ENCODE measurements around the gene TCEA3.
"Not testable (repeated sequence)": the region's sequence is repeated elsewhere in the genome, so short reads cannot be mapped to it uniquely, and the experiment has no call there.

TCEA3 gene

DNA sequence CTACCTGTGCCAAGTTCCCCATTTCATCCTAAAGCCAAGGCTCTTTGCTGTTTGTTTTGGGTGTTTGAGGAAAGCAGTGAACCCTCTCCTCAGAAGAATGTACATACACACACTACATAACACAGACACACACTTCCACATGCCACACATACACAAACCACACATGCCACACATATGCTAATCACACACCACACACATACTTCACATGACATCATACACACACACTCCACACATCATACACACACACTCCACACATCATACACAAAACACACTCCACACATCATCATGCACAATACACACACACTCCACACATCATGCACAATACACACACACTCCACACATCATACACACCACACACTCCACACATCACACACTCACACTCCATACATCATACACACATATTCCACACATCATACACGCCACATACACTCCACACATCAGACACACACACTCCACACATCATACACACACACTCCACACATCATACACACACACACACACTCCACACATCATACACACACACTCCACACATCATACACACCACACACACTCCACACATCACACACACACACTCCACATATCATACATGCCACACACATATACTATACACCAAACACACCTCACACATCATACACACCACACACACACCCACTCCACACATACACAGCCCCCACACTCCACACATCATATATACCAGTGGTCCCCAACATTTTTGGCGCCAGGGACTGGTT, 32.3 kb downstream of the TCEA3 start:
- DNase-seq (ENCODE audit: low read depth, low spot score) = no peak

DNA sequence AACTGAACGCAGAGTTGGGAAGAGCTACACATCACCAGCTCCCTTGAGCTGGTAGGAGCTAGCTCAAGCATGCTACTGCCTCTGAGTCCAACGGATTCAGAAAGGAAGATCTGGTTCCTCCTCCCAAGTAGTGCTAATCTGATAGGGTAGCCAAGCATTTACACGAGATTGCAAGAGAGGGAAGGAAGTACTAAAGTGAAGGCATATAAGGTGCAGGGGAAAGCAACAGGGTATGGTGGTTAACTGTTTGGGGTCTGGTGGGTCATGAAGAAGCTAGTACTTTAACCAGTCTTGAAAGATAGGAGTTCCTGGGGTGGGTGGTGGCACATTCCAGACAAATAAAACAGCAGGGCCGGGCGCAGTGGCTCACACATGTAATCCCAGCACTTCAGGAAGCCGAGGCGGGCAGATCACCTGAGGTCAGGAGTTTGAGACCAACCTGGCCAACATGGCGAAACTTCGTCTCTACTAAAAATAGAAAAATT, 34.7 kb downstream of the TCEA3 start:
- no peak for DNase-seq (ENCODE audit: low read depth, low spot score)

DNA sequence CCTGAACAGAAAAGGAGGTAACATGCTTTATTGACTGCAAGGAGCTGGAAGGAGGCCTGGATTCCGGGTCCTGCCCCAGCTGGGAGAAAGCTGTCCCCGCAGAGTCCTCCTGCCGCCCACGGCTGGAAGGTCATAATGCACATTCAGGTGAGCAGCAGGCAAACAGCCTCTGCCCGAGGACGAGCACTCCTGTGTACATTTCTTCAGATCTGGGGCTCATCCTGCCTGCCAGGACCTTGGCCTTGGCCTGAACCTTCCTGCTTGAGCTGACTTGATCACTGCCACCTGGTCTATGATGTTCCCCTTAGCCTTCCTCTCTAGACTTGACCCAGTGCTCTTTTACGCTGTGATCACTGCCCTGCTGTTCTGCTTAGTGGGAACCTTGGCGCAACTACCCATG, 37.1 kb downstream of the TCEA3 start:
- no peak for DNase-seq (ENCODE audit: low read depth, low spot score)

- DNase-seq (ENCODE audit: low read depth, low spot score) = no peak
Measured at GRCh38 chr1:23385119-23385621, 39.4 kb downstream of the TCEA3 start.

DNA sequence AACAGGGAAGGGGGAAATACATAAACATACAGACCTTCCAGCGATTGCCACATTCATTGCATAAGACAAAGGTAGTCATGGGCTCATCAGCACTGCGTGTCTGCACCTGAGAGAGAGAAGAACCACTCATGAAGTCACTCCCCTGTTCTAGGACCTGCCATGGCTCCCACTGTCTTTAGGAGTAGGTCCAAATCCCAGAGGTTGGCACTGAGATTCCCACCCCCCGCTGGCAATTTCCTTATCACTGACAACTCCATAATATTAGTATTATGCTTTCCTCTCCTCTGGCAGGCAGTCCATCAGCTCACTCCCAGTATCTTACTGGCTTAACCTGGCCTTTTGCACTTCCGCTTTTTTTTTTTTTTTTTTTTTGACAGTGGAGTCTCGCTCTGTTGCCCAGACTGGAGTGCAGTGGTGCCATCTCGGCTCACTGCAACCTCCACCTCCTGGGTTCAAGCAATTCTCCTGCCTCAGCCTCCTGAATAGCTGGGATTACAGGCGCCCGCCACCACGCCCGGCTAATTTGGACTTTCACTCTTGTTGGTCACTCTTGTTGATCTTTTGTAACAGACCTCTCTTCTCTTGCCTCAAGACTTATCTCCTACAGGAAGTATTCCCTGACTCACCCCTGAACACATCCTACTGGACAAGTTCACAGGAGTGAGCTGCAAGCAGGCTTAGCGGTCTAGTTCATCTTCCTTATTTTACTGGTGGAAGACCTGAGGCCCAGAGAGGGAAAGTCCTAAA, 40.1 kb downstream of the TCEA3 start:
- DNase-seq (ENCODE audit: low read depth, low spot score) = no peak

- no peak for DNase-seq (ENCODE audit: low read depth, low spot score)
Measured at GRCh38 chr1:23383577-23384311, 40.8 kb downstream of the TCEA3 start.

DNA sequence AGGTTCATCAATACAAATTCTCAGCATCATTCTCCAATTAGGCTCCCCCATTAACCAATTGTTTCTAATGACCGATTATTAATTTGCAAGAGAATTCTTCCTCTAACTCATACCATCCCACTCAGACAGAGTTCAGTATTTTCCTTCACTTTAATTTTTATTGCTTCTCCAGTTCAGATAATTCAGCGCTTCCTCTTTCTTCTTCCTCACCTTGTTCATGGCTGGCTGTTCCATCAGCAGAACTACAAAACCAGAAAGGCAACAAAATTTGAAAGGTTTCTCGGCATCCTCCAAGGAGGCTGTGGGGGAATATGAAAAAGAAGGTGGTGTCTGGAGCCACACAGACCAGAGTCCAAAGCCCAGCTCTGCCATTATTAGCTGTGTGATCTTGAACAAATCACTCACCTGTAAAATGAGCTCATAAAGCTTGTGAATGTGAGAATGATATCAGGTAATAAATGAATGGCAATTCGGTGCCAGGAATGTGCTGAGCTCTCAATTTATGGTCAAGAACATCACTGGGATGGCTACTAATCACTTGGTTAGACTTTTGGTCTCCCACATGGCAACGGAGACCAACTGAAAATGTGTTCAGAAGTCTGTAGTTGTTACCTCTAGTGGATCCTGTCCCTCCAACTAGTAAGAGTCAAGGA, 43.2 kb downstream of the TCEA3 start:
- DNase-seq (ENCODE audit: low read depth, low spot score) = no peak

DNA sequence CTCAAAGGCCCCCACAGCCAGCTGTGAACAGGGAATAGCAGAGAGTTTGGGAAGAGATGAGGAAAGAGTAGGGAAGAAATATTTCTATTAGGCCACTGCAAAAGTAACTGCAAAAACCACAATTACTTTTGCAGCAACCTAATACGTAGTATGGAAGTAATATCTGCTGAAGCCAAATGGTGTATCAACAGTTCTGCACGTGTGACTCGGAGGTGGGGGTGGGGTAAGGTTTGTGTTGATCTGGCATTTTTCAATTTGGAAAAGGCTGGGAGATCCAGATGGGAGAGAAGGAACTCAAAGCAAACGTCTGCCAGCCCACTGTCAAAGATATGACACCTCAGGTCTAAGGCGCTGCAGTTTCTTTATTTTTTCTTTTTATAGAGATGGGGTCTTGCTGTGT, 43.8 kb downstream of the TCEA3 start:
- DNase-seq (ENCODE audit: low read depth, low spot score) = no peak

DNA sequence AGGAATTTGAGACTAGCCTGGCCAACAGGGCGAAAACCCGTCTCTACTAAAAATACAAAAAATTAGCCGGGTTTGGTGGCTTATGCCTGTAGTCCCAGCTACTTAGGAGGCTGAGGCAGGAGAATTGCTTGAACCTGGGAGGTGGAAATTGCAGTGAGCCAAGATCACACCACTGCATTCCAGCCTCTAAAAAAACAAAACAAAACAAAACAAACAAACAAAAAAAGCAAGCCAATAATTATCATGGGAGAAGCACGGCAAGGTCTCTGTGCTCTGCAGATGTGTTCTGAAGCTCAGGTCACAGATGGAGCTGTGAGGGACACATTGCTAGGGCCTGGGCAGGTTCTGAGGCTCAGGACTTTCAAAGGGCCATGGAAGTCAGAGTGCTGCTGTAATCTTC, 44.3 kb downstream of the TCEA3 start:
- DNase-seq (ENCODE audit: low read depth, low spot score) = not testable (repeated sequence)

DNA sequence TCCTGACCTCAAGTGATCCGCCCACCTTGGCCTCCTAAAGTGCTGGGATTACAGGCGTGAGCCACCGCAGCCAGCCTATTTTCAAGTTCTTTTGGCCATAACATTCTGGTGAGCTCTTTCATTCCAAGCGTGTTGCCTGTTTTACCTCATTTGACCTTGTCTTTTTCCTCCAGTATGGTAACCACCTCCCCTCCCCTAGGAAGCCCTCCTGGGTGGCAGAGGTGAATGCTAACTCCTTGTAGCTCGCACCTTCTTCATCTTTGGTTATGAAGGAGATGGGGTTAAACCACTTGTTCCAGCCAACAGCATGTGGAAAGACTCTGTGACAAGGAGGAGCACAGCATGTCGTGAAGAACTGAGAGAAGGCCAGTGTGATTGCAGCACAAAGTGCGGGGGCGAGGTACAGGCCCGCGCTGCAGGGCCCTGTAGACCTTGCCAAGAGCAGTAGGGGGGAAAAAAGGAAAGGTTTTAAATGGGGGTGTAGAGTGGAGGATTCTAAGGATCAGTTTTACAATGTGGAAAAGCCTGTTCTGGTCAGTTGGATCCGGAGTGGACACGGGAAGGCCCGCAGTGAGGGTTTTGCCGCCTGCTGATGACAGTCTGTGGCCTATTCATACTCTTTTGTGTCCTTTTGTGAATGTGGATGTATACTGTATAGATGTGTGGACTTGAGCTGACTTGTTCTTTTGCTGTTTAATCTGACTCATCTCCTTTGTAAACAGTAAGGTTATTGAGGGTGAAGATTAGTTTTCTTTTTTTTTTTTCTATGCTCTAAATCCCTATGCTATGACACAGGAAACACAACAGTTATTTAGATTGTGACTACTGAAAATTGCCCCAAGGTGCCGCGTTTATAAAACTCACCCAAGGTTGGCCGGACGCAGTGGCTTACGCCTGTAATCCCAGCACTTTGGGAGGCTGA, 47.4 kb downstream of the TCEA3 start:
- DNase-seq (ENCODE audit: low read depth, low spot score) = no peak

- not testable (repeated sequence) for DNase-seq (ENCODE audit: low read depth, low spot score)
Measured at GRCh38 chr1:23374079-23374735, 50.3 kb downstream of the TCEA3 start.

GRCh38 chr1:23371987-23372880, 52.3 kb downstream of the TCEA3 start:
- no peak for DNase-seq (ENCODE audit: low read depth, low spot score)

- peak; percentile 60 for DNase-seq (ENCODE audit: low read depth, low spot score)
Measured at GRCh38 chr1:23370709-23371584, 53.6 kb downstream of the TCEA3 start.

- DNase-seq (ENCODE audit: low read depth, low spot score) = no peak
Measured at GRCh38 chr1:23370330-23370708, 54.2 kb downstream of the TCEA3 start.

DNA sequence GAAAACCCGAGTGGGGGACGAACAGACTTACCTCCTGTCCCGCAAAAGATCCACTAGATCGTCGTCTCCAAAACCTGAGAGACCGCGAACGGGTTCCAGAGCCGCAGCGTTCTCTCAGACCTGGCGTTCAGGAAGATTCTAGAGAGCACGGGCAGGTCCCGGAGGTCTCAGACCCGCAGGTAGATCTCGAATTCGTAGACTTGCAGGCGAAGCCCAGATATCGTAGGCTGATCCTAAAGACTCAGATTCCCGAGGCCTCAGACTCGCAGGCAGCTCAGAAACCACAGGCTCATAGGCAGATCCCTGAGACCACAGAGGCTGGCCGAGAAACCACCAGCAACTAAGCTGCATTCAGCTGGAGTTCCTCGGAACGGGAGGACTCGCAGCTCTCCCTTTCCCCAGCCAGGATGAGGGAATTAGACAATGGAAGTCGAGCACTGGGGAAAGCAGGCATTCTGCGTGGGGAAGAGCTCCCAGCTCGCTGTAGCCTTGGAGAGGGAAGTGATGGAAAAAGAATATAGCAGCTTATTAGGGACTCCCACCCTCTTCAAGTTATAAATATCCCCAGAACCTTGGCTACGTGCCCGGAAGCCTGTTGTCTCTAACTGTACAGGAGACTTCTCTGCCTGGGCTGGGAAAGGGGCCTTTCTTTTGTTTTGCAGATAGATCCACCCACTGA, 55.1 kb downstream of the TCEA3 start, which contains the start of gene ZNF436:
ZNF436 (minus strand) TSS at position 502 of the 679 bp plus-strand sequence. CDS start 1,831 bp downstream, outside the sequence.
- no peak for DNase-seq (ENCODE audit: low read depth, low spot score)

DNA sequence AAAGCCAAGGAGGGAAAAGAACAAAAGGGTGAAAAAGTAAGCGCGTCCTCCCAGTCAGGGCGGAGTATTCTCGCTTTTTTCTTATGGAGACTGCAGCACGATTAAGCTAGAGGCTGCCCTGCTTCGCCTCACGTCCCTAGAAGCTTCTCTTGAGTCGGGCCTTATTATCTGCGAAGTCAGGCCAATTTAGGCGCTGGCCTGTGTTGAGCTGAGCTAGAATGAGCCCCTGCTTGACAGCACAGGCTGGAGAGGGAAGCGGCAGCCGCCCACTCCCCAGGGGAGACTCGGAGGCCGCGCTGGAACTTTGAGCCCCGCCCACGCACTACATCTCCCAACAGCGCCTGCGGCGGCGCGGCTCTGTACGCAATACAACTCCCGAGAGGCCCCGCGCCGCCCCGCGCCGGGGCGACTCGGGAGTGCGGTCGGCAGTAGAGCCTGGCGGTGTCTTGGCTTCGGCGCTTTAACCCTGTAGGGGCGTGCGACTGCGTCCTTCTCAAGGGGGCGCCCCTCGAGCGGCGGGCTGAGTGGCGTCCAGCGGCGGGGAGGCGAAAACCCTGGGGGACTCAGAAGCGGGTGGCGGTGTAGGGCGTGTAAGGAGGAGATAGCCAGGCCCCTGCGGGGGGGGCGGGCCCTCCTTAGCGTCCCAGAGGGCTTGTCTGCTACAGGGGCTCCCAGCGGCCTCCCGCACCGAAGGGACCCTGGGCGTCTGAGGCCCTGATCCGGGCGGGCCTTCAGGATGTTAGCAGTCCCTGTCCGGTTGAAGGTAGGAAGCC, 55.8 kb downstream of the TCEA3 start:
- DNase-seq (ENCODE audit: low read depth, low spot score) = no peak
